Cardiac fibroblast (primary cell): Measurements from ENCODE around the gene ARHGAP31.

Experiments used
- DNase-seq, 2 donors: peaks; one replicate each; pipeline versions ENCODE4 v3.0.0 to v3.0.0-alpha.2; 2010; ENCODE audit warnings: low read depth in 2 of 2
- H3K4me3 ChIP-seq, 2 donors: replicated peaks in 1 of 2; 1 replicate in 1 of 2; 2 replicates in 1 of 2; pipeline ENCODE4 v1.5.1; 2011; ENCODE audit warnings: low read depth in 2 of 2, low read length in 2 of 2, mild to moderate bottlenecking in 2 of 2, moderate library complexity in 1 of 2
- CTCF ChIP-seq: IDR thresholded peaks from one replicate; pipeline ENCODE4 v1.5.1; 2011; ENCODE audit warnings: low read depth, mild to moderate bottlenecking, low read length, inconsistent platforms

The ARHGAP31 gene

GRCh38 chr3:119338754-119339153 is 44.6 kb downstream of the ARHGAP31 start:
- no peak overlapping the region for H3K4me3 ChIP-seq
- TF ChIP-seq CTCF: no peak
- DNase-seq: no peak

GRCh38 chr3:119340014-119340413 is 45.8 kb downstream of the ARHGAP31 start:
- TF ChIP-seq CTCF: no peak
- no peak for DNase-seq
- no peak overlapping the region for H3K4me3 ChIP-seq

- DNase-seq: no peak
- TF ChIP-seq CTCF: no peak
Measured at GRCh38 chr3:119340446-119340845, 46.3 kb downstream of the ARHGAP31 start.

GRCh38 chr3:119342176-119342575 is 48.0 kb downstream of the ARHGAP31 start:
- H3K4me3 ChIP-seq: no peak overlapping the region
- DNase-seq: no peak
- no peak for TF ChIP-seq CTCF

More at GRCh38 chr3:119340446-119340845, 46.3 kb downstream of the ARHGAP31 start:
- H3K4me3 ChIP-seq: no peak overlapping the region

- no peak overlapping the region for H3K4me3 ChIP-seq
- no peak for TF ChIP-seq CTCF
- no peak for DNase-seq
Measured at GRCh38 chr3:119343719-119344118, 49.5 kb downstream of the ARHGAP31 start.

GRCh38 chr3:119346076-119346496 is 51.9 kb downstream of the ARHGAP31 start:
- no peak for TF ChIP-seq CTCF
- no peak overlapping the region for H3K4me3 ChIP-seq
- no peak for DNase-seq

GRCh38 chr3:119347036-119347435 is 52.9 kb downstream of the ARHGAP31 start:
- no peak for TF ChIP-seq CTCF
- no peak overlapping the region for H3K4me3 ChIP-seq
- DNase-seq: no peak
